Skin of body (tissue), 2 donors: ENCODE results near the gene BCL2. TPM values are rescaled to one million over a fixed set of nuclear protein-coding genes. Genes with fewer than 3 reads are reported as not detected.

ENCODE experiments used
- DNase-seq: peaks from one replicate; lab custom pipeline; 2025; lab: John Stamatoyannopoulos, UW
- total RNA-seq: library from RNA; depleted of rRNA; stranded (reverse); fragments of >200 nt; gene quantifications from one replicate; pipeline ENCODE4 v1.2.3, GENCODE V29; 2014

Gene BCL2
- total RNA-seq, 1 donor from 2014 or later, result 32.2 TPM

DNA sequence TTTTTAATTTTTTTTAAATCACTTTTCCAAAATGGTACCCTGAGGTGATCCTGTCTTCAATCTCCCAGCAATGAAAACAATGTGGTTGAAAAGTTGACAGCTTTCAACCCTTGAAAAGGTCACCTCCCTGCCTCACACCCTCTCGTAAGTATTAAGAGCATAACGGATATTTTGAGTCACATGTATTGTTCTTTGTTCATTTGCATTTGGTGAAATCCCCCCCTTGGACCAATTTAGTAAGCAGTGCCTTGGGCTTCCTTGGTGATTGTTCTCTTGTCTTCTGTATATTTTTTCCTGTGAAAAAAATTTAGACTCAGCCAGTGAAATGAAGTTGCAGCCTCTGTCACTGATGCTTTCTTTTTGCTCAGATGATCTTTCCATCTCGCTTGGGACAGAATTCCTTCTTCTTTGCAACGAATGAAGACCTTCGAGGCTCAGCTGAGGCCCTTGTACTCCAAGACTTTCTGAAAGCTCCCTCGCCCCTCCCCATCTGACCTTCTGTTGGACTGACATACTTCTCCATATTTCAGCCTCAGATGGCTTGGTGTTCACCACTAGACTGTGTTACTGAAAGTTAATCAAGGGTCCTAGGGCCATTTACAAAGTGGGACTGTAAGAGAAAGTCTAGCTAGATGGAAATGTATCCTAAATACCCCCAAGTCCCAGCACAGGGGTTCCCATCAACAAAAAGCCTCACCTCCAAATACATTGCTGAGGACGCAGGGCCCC lies 158.4 kb downstream of the BCL2 start:
- no peak for DNase-seq

DNA sequence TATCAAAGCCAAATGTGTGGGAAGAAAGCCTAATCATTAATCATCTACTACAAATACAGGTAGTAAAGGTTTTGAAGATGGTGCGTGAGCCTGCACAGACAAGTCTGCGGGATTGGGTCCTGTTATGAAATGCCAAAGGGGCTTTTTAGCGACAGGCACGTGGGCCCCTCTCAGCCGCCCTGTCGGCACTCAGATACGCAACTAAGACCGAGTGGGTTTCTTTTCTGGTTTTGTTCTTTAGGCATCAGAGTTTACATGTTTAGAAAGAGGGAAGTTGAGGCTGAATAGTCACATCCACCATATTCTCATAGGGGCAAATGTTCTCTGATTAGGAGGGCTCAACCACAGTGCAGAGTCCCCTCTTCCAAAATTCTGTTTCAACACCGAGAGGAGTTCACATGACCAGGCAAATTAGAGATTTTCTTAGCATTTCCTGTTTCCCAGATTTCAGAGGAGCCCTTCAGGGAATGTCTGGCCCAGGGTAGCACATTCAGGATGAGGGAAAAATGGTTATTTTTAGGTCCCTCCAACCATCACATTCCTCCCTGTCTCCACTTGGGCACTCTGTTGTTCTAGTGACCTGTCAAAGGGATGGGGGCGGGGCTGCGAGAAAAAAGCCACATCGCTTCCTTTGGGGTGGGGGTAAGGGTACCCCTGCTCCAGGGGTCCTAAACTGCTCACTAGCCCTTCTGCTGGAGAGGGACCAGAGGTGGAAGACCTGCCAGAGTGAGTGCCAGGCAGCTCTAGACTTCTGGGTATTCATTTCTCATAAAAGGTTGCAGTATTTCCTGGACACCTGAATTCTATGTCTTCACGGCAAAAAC lies 159.2 kb downstream of the BCL2 start:
- DNase-seq, result no peak

DNA sequence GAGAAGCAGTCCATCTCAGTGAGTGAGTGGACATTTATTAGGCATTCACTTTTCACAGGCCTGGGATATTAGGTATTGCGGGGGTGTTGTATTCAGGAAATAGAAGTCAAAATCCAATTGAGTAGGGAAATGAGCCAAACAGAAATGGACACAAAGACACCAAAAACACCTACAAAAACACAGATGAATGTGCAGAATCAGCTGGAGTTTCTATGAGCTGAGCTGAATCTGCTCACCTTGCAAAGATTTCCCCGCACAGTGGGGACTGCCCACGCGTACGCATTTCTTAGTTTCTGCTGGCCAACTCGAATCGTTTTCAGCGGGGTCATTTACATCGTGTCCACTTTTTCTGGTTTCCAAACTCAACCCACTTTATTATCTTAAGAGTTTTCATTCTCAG lies 160.0 kb downstream of the BCL2 start:
- no peak for DNase-seq

DNA sequence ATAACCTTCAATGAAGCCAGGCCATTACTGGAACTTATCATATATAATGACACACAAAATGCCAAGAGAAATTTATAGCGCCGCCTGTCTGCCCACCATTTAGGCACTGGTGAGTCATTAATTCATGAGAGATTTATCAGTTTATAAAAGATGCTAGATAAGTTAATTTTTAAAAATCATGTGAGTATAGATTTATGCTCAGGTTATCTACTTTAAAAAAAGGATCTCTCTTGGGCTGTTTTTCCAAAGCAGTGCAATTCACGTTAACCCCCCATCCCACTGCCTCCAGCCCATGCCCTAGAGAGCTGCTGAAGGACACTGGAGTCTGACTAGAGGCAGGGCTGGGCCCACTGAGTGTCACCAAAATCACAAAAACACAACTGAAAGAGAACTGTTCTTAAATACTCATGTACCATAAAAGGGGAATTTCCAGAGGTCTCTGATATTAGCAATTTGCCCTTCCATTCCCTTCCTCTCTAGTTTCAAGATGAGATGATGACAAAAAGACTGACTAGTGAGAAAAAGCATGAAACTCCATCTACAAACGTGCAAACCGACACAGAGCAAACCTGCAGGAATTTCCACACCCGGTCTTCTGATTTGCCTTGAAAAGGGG lies 160.8 kb downstream of the BCL2 start:
- DNase-seq, result no peak

DNA sequence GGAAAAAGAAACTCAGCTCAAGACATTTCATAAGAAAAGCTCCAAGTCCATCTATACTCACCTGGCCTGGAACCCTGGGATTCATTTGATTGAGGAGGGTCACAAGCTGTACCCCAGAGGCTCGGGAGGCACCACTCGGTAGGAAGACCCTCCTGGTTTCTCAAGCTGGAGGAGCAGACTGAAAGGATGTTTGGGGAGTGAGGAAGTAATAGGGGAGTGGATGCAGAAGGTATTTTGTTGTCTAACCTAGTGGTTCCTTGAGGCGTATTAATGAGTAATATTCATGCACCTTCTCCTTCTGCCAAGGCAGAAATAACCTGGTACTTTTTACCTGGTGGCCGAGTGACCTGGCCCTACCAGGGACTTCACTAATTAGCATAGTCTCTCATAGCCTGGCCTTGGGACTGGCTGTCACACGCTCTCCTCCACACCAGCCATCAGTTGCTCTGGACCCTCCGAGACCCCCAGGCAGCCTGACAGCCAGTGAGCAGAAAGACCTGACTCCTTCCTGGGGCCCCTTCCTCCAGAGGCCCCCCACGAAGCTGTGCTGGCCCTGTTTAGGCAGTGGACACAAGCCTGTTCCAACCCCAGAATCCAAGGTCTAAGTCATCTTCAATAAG lies 161.4 kb downstream of the BCL2 start:
- no peak for DNase-seq

DNA sequence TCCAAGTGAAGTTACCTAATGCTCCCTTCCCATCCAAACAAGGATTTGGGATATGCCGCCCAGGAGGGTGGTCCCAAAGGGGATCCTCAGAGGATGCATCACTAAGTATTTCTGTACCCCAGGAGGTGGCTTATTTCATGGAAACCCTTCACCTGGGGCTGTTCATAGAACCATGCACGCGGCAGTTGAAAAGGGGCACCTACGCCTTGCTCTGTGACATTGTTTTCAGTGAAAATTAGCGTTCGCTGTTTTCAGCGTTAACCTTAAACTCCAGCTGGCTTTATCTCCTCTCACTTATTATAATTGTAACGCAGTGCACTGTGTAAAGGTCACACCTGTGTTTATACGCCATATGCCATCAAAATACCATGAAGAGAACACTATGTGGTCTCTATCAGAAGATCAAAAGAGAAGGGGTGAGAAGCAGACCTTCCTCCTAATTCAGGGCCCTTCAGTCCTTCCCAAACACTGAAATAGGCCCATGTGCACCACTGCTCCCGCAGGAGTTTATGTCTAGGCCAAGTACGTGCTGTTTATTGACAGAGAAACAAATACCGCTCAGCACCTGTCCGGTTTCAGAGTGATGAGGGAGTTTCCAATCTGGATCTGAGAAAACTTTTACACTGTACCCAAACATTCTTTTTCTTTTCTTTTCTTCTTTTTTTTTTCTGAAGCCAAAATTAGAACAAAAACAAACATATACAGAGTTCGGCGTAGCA lies 162.1 kb downstream of the BCL2 start:
- DNase-seq, result no peak

DNA sequence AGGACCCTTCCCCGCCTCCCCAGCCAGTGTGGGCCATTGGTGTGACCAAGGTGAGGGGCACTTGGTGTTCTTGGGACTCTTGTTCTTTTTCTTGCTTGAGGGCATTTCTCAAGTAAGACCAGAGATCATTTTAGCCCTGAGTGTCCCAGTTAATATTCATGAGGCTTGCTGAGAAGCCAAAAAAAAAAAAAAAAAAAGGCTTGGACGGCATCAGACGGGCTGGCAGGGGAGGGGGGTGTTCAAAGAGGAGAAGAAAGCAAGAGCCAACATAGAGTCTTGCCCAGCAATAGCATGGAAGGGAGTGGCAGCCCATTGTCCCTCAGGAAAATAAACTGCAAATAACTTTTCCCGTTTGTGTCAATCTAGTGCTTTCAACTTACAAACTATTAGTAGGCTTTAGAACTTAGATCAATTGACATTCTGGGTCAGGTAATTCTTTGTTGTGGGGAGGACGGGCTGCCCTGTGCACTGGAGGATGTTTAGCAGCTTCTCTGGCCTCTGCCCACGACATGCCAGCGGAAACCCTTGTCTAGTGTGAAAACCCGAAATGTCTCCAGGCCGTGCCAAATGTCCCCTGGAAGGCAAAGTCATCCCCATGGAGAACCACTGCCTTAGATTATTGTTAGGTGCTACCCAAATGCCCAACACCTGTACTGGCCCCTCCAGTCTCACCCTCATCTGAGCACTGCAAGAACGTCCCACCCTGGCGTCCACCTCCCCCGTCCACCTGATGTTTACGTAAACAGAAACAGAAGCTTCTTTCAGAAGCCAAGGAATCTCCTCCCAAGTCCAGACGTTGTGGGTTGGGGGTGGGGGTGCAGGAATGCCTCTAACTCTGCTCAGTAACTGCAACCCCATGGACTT lies 163.4 kb downstream of the BCL2 start:
- DNase-seq, result no peak

DNA sequence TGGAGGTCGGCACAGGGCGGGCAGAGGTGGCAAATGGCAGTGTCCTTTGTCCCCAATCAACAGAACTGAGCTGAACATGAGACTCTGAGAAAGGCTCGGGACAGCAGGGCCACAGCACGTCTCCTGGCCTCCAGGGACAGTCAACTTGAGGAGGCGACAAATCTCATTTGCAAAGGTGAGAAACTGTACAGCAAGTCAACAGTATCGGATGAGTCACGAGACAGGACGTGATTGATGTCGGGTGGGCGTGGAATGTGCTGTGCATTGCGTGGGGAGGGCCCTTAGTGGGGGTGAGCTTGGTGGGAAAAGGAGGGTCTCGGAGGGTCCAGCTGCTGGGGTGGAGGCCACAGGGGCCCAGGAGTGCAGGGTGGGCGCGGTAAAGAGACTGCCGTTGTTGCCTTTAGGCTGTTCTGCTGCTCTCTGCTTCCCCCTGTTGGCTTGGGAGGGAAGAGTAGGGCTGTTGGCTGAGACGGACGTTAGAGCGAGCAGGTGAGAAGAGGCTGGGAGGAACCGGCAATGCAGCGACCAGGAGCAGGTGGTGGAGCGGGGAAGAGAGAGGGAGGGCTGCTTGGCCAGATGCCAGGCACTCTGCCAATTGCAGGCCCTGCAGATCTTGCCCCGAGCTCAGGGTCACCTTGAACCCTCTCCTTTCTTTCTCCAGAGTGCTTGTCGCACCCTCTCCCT lies 164.3 kb downstream of the BCL2 start:
- DNase-seq, result no peak

DNA sequence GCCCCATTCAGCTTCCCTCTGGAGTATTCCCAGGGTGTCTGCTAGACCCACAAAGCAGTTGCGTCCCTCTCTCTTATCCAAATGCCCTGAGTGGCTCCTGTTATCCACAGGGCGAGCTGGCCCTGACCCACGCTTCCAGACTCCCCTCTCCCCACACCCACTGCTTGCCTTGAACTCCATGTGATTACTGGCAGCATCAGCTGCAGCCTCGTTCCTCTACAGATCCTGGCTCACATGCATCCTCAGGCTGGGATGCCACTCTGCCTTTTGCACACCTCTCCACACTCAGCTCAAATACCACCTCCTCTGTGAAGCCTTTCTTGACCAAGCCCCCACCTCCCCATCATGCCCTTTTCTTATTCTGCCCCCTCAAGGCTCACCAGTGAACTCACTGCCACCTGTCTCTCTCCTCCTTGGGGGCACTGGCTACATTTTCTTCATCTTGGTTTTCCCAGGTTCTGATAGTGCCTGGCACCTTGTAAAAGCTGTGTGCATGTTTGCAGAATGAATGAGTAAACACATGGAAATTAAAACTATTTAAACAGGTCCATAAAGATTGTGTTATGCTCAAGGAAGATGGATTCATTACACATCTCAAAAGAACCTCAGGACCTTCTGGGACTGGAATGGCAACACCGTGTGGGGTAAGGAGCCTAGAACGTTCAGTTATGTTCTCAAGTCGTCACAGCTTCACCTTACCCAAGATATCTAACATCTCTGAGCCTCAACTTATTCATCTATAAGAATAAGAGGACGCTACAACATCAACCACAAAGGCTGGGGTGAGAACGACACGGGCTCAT lies 165.0 kb downstream of the BCL2 start:
- DNase-seq, result no peak

DNA sequence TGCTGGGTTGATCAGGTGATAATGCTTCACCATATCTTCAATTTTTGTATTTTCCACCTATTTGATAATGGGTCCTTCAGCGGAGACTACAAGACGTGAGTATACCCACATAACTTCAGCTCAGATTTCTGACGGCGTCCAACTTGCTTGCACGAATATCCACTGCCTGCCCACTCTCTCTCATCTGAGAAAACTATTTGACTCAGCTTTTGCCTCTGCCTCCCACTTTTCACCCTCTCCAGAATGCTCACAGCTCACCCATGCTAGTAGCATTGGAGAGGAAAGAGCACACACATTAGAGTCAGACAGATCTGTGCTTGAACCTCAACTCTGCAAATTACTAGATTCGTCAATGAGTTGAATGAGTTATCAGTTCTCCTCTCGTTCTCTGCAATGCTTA lies 166.8 kb downstream of the BCL2 start:
- no peak for DNase-seq

DNA sequence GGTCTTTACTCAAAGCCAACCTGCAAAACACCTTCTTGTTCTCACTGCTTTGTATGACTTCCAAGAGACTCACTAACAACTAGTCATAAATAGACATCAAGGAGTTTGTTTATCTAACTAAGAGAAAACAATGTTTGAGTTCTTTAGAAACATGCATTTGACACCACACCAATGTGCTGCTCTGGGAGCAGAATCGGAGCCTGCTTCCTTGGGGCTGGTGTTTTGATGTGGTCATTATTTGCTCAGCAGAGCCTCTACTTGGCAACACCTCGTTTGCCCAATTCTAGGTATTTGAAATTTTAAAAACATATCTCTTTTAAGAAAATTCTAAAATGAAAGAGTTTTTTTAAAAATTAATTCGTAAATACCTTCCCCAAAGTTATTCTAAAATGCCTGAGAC lies 167.5 kb downstream of the BCL2 start:
- DNase-seq, result no peak

DNA sequence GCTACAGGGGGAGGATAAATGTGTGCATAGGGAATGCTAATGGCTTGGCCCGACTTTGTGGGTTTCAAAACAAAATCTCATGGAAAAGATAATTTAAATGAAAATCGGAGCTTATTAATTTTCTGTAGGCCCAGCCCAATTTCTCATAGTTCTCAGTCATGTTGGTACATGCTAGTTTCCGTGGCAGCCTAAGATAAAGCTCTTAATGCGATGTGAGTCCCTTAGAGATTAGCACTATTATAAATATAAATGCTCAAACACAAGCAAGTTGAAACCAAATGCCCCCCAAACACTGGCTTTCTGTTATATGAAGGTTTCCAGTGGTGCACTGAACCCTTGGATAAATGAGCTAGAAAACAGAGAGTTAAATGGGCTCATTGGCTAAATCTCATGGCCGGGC lies 168.0 kb downstream of the BCL2 start:
- DNase-seq, result no peak

DNA sequence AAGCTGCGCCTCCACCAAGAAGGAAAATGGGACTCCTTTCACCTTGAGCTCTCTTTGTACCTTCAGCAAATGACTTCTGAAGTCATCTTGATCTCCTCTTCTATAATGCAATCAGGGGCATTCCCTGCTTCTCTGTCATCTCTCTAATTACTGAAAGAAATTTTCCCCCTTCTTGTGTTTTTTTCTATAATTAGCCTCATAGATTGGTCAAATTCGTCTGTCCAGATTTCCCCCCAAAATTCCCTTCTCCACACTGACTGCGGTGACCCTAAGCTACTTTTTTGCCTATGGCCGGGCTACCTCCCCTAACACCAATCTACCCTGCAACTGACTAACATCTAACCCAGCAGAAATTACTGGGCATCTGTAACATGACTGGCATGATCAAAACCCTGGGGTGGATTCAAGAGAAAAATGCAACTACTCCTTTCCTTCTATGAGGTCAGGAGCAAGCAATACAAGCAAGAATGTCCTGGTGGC lies 168.6 kb downstream of the BCL2 start:
- no peak for DNase-seq

DNA sequence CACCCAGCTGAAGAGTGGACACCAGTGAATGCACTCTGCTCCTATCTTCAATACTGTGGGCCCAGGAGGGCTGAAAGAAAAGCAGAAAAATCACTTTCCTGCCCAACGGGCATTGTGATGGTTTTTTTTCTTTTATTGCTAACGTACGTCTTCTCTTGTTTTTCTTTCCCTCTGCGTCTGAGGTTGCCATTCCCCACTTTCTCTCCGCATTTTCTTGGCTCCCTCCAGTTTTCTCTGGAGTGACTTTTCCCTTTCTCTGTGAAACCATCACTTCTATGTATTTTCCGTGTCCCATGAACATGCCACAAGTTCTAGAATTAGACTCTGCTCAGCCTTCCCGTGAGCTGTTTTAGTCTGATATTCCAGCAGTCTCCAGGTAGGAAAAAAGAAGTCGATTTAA lies 169.2 kb downstream of the BCL2 start:
- DNase-seq, result no peak

DNA sequence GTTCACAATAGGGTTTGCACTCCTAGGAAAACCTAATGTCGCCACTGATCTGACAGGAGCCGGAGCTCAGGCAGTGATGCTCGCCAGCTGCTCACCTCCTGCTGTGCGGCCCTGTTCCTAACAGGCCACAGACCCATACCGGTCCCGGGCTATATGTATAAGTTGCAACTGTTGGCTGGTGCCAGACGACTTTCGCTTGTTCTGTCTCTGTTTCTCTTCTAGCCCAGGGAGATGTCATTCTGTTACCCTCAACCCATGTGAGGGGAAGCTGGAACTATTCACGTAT lies 170.3 kb downstream of the BCL2 start:
- no peak for DNase-seq

DNA sequence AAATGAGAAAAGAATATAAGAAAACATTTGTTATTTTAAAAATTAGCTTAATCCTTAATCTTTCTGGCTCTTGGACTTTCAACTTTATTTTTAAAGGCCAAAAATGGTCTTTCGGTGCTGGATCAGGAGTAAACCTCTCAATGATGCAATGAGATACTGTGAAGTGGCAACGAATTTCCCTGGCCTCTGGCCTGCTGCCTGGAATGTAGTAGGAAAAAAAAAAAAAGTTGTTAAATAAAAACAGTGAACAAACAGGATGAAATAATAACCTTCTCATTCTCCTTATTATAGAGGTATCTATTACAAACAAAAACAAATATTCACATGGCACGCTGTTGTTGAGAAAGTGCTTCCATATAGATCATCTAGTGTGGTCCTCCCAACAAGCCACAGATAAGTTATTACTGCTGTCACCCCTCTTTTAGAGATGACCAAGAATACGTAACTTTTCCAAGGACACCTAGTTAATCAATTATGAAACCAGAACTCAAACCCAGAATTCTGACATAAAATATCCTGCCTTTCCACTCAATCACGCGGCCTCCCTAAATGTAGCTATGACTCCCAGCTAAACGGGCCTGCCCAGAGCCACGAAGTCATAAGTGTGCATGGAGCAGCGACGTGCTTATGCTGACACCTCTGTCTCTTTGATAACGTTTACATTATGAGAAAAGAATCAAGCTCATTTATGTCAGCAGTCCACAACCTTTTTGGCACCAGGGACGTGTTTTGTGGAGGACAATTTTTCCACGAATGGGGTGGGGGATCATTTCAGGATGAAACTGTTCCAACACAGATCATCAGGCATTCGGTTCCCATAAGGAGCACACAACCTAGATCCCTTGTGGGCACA lies 170.9 kb downstream of the BCL2 start:
- no peak for DNase-seq

DNA sequence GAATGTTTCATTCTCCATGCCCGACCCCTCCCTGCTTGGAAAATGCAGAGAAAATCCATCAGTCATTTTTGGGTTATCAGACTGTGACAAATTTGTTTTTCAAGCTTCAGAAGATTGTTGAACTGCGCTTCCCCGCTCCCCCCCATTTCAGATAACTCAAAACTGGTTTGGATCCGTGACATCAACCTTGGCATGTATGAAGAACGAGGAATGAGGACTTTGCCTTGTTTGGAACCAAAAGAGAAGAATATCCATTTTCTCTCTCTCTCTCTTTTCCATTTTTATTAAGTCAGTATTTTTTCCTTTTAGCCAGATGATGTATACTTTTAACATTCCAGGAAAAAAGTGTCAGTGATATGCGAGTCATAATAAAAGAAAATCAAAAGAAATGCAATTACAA lies 171.6 kb downstream of the BCL2 start:
- DNase-seq, result no peak

DNA sequence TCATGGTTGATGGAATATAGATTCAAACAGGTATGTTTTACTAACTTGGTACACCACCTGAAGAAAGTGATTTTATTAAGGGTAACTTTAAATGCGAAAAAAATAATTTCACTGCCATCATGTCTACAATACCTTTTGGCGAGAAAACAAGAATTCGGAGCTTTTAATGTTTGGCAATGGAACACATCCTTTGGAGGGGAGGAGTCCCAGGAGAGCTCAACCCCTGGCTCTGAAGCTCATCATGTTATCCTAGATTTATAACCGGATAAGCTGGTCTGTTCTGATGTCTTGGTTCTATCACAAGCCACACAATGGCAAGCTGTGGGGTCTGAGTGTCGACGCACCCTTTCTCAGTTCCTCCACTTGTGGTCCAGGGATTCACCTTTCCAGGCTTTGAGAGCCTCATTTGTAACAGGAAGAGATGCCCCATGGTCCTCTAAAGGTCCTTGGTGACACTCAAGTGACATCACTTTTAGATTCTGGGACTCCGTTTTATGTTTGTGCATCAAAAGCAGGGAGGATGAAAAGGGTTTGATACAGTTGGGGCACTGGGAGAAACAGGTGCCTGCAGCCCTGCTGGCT lies 172.7 kb downstream of the BCL2 start:
- no peak for DNase-seq
